Measurements from ENCODE around the gene SHISAL1.
"Not testable (repeated sequence)": the region's sequence is repeated elsewhere in the genome, so short reads cannot be mapped to it uniquely, and the experiment has no call there.

Gene SHISAL1

DNA sequence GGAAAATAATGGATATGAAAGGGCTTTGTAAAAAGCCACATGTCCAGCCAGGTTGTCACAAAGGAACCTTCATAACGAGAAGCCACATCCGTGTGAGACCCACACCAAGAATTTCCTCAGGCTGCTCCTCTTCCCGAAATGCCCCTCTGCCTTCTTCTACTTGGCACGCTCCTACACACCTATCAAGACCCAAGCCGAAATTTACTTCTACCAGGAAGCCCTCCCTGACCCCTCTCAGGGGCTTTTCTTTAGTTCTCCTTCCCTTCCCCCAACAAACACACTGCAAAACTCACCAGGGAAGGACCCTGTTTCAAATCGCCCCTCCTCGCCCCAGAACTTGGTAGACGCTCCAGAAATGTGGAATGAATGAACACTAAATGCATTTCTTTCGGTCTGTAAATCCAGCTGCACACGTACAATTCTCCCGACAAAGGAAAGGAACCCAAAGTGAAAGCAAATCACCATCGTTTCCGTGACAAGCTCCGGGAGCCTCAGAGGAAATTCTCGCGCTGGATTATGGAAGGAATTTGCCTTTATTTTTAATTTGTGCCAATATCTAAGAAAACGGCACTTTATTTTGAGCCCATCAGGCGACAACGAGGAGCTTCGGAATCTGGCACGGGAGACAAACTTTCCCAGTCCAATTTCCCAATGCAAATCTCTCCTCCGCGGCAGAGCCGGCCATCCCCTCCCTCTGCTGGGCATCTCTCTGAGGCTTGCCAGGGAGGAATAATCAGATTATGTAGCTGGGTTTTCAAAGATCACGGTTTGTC is 13.2 kb upstream of the SHISAL1 start:
- DNase-seq: no peak

DNA sequence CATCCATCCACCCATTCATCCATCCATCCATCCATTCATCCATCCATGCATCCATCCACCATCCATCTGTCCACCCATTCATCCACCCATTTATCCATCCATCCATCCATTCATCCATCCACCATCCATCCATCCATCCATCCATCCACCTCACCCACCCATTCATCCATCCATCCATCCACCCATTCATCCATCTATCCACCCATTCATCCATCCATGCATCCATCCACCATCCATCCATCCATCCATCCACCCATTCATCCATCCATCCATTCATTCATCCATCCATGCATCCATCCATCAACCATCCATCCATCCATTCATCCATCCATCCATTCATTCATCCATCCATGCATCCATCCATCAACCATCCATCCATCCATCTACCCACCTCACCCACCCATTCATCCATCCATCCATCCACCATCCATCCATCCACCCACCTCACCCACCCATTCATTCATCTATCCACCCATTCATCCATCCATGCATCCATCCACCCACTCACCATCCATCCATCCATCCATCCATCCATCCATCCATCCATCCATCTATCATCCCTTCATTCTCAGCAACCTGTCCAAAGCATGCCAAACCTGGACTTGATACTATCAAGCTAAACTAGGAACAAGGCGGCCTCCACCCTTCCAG is 10.5 kb upstream of the SHISAL1 start:
- DNase-seq: not testable (repeated sequence)

DNA sequence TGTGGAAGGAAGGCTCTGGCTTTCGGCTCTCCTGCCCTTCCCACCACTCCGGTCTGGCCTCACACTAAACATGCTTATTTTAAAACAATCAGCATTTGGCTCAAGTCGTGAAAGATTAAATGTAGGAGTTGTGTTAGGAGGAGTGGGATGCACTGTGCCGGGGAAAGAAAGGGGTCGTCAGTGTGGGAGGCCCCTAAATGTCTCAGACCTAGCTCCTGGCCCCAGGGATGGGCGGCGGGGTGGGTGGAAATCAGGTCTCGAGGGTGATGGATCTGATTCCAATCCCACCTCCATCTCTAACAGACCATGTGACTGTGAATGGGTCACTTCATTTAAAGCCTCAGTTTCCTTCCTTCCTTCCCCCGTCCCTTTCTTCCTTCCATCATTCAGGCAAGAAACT is 6.9 kb upstream of the SHISAL1 start:
- no peak for DNase-seq

DNA sequence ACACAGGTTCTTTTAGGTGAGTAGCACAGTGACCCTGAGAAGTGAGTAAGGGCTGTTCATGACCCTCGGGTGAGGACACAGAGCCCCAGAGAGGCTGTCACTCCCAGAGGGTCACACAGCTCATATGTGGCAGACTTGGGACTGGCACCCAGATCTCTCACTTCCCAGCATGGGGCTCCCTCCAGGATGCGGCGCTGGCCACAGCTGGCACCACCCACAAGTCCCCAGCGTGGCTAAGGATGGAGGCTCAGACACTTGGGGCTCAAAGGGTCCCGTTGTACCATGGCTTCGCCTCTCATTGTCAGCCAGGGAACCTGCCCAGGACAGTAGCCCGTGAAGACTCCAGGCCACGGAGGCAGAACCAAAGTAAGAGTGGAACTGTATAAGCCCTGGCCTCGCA is 6.0 kb upstream of the SHISAL1 start:
- DNase-seq: no peak

DNA sequence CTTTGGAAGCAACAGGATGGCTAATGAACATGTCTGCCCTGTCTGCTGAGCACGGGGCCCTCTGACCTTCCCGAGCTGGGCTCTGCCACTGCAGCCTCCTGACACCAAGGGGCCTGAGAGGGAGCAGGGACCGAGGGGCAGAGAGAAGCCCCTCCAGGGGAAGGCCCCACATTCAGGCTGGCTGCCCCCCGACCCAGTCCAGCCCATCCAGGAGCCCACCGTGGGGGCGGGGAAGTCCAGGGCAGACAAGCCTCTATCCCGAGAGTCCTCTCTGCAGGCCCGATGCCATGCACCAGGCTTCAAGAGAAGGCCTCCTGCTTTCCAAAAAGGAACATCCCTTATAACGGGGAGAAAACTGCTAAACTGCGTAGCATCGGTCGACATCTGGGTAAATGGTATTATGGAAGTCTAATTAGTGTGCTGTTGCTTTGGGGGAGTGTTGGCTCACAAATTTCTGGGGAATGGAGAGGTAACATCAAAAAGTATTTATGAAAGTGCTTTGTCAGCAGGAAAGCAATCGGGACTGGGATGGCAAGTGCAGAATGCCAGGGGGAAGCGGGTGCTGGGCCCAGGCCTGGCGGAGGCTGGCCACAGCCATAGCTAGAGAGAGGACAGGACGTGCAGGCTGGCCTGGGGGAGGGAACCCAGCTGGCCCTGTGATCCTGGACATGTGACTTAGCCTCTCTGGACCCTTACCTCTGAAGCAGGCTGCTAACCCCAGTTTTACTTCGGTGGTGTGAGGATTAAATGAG is 5.3 kb upstream of the SHISAL1 start:
- DNase-seq: no peak

DNA sequence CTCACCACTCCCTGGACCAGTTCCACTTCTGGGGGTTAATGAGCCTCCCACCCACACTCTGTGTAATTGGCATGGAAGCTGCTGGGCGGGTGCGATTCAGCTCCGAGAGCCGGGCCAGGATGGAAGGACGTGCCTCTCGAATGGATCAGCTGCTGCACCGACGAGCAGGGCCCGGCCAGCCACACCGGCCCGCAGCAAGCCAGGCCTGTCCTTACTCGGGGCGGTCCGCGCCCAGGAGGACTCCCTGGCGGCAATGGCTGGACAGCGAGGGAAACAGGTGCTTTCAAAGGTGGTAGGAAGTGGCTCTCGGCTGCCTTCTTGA is 4.3 kb upstream of the SHISAL1 start:
- no peak for DNase-seq

DNA sequence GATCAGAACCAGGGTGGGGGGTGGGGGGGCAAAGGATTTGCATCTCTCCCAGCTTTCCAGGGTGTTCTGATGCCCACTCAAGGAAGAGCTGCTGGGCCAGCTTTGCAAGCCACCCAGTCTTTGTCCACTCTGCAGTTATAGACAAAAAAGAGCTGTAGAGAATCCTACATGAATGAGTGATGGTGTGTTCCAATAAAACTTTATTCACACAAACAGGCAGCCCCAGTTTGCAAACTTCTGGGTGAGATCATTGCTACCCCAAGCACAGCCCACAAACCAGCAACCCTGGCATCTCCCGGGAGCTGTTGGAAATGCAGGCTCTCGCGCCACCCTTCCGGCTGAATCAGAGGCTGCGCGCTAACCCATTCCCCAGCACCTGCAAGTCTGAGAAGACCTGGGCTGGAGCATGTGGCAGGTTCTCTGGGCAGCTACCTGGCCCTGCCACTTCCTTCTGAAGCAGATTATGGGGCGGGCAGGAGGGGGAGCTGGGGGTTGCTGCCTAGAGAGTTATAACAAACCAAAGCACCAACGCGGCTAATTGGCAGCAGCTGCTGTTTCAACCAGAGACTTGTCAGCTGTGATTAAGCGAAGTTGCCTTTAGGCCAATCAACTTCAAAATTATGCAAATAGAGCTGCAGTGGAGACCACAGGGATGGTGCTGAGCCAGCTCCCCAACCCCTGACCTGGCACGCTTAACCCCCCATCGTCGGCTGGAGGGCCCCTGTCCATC is 3.8 kb upstream of the SHISAL1 start:
- no peak for DNase-seq

DNA sequence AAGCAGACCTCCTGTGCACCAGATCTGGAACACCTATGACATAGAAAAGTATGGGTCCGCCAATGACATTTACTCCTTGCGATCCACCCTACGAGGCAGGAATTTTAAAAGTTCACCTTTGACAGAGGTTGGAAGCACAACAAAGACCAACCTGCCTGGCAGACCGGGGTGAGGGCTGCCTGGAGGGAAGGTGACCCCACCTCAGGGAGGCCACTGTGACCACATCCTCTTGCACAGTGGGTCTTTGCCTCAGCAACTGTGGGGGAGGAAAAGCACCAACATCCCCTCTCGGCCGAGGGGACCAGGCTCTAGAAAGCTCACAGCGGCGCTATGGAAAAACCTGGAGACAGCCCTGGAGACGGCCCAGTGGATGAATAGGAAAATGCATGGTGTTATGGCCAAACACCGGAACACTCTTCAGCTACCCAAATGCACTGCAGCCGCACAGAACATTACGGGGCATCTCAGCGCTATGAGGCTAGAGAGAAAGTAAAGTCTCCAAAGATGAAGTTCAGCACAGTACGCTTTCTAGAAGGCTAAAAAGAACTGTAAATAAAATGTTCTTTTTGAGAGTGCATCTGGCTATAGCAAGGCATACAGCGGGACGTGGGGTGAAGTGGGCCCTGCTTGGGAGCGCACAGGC is 1.8 kb upstream of the SHISAL1 start:
- no peak for DNase-seq

DNA sequence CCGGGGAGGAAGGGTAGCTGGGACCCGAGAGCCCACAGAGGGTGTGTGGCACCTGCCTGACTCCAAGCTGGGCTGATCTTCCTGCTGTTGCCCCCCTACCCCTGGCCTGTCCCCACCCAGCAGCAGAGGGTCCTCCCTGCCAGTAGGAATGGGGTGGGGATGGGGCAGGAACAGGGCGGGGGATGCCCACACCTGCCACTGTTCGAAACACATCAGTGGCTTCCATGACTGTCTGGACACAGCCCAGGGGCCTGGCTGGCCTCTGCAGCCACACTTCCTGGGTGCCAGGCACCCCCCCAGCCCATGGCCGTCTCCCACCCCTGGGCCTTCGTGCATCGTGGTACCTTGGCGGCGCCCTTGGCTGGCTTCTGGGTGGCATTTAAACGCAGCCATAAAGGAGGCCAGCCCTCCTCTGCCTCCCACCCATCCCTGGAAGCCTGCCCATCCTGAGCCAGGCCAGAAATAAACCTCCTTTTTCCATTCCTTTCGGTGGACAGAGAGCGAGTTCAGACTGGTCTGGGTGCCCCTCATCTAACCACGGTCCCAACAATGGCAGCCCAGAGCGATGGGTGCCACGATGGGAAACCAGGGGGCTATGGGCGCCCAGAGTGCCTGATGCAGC is 745 bp upstream of the SHISAL1 start:
- DNase-seq: no peak

DNA sequence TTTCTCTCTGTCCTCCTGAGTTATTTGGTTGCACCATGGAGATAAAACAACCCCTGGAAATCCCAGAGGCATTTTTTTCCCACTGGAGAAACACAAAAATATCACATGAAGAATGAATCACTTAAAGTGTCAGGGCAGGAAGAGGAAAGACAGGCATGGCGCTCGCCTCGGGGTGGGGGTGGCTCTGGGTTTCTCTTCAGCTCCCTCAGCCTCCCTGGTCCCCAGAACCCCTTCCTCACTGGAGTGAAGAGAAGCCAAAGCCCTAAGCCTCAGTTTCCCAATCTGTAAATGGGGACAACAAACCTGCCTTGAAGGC is 938 bp downstream of the SHISAL1 start:
- no peak for DNase-seq

DNA sequence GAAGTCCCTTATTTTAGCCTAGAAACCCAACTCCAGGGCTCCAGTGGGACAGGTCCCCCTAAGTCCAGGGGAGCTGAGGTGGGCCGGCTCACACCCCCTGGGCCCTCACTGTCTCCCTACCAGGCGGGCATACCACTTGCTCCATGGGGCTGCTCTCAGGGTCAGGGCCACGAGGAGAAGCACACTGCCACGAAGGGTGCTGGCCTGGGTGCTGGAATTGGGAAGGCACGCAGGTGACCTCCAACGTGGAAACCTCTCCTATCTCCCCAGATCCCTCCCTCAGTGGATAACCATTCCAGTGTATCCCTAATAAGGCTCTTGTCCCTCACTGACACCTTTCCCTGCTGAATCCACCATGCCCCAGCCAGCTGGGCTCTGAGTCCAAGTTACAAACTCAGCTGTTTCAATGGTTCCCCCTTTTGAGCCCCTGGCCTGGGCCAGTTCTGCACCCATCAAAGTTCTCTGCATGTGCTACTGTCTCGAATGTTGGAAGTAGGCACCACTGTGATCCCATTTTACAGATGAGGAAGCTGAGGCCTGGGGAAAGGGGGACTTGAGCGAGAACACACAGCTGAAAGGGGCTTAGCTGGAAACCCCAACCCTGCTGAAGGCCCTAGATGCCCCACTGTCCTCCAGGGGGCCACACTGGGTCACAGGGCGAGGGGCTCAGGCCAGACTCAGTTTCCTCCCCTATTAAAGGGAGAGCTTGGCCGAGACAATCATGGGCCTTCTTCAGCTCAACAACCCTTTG is 1.5 kb downstream of the SHISAL1 start:
- no peak for DNase-seq

DNA sequence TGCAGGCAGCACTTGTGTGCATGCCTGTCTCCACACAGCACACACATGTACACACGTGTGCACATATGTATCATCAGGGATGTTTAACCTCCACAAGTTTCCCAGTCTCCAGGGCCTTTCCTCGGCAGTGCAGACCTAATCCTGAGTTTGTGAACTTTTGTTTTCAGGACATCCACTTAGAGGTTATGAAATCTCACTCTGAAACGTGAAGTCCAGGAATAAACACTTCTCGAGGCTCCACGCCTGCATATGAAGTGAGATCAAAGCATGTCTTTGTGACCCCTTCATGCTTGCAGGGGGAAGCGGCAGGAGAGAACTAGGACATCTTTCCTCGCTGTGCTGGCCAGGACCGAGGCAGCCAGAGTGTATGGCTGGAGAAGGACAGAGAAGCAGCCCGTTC is 3.1 kb downstream of the SHISAL1 start:
- DNase-seq: no peak

DNA sequence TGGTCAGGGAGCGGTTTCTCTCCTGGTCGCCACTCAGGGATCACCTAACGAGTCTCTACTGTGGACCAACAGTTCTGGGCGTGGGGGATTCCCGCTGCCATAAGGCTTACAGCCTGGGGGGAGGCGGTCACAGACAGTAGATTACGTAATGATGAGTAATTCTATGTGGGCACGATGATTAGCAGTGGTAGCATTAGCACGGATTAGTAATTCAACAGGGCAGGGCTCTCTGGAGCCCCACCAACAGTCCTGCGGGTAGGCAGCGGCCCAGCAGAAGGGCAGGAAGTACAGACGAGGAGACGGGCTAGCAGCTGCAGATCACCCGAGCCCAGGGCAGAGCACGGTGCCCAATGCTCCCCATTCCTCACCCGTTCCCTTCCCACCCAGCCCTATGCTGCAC is 3.6 kb downstream of the SHISAL1 start:
- no peak for DNase-seq

DNA sequence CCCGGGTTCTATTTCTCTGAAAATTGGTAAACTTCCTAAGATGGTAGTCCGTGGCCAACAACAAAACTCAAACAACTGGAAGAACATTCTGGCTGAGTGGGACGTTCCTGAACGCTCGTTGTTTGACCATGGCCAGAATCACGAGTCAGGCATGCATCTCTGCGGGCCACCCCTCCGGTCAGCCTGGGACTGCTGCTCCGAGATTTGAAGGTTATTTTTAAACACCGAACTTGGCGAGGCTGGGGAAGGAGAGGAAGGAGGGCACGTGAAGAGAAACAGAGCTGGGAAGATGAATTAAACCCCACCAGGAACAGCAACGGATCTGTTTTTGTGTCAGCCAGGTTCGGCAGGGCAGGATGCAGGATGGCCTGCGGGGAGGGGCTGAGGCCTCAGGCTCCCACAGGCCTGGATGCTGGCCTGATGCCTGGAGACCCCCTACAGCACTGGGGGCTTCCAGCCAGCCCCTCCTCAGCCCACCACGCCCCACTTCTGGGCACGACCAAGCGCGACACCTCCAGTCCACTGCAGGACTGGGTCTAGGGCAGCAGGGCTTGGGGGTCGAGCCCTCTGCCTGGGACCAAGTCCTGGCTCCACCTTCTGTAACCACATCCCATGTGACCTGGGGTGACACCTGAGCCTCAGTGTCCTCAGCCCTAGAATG is 5.1 kb downstream of the SHISAL1 start:
- DNase-seq: no peak

DNA sequence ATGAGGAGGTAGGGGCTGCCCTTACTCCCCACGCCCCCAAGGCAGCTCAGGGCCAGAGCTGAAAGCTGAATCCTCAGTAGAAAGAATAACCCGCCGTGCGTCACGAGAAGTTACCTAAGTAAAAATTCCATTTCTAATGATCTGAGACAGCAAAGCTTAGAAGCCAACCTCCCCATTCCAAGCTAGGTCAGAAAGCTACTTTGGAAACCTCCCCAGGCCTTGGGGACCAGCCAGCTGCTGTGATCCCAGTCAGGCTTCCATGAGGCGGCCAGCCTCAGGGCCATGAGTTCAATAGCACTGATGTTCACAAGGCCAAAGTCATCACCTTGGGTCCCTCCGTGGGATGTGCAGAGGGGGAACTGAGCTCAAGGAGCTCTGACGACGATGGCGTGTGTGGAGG is 6.9 kb downstream of the SHISAL1 start:
- DNase-seq: no peak

DNA sequence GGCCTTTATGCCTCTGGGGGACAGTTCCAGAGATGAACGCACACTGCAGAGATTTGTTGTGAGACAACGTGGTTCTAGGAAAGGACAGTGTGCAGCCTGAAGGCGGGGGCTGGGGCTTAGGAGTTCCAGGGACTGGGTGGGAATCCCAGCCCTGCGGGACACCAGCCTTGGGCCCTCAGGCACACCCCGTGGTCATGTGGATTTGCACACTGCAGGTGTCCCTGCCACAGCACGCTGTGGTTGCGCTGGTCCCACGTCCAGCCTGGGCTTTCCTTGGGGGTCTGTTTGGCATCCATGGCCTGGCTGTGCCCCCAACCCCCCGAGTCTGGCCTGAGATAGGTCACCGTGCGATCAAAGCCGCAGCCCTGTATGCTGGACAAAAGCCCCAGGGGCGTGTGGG is 7.3 kb downstream of the SHISAL1 start:
- no peak for DNase-seq

DNA sequence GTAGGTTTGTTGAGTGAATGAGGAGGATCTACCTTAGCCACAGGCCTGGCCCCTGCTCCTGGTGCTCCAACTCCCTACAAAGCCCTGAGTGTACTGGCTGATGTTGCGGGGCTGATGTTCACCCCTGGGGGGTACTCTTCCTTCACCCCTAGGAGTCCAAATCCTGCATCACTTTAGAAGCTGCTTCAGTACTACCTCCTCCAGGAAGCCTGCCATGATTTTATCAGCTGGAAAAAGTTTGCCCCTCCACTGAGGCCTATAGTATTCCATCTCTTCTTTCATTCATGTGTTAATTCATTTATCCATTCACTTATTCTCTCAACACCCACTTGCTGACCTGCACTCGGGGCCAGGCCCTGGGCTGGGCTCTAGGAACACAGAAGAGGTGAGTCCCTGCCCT is 7.8 kb downstream of the SHISAL1 start:
- no peak for DNase-seq

DNA sequence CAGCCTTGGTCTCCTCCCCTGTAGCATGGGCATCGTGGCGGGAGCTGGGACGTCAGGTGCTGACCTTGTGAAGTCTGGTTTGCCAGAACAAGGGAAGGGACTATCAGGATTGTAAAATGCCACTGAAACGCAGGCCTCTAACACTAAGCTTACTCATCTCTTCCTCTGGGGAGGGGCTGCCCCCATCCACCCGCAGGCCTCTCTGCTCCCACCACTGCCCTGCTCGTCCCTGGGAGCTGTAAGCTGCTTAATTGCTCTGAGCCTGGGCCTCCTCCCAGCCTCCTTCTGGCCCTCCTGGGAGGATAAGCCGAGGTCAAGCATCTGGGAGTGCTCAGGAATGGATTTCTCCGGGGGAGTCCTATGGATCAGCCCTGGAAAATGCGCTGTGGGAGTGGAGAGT is 8.4 kb downstream of the SHISAL1 start:
- no peak for DNase-seq

DNA sequence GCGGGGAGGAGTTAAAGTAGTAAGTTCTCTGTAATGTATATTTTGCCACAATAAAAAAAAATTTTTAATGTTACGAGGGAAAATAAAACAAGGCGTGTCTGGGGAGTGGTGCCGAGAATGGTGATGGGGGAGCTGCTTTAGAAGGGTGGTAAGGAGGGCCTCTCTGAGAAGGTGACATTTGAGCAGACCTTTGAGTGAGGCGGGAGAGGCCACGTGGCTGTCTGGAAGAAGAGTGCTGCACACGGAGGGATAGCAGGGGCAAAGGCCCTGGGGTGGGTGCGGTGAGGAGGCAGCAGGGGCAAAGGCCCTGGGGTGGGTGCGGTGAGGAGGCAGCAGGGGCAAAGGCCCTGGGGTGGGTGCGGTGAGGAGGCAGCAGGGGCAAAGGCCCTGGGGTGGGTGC is 10.4 kb downstream of the SHISAL1 start:
- DNase-seq: not testable (repeated sequence)

DNA sequence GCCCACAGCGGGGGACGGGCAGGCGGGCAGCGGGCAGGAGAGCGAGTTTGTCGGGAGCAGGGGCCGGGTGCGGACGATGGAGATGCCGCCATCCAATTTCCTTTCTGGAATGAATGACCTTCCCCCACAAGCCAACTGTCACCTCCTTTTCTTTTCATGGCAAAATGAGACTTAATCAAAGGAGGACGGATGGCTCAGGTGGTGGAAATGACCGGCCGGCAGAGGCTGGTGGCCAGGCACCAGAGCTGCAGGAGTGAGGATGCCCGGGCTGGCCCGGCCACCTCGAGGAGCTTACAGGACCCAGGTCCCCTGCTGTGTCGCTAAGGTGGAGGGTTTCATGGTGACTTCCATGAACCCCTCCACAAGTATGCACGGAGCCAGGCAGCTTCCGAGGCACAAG is 11.7 kb downstream of the SHISAL1 start:
- no peak for DNase-seq

DNA sequence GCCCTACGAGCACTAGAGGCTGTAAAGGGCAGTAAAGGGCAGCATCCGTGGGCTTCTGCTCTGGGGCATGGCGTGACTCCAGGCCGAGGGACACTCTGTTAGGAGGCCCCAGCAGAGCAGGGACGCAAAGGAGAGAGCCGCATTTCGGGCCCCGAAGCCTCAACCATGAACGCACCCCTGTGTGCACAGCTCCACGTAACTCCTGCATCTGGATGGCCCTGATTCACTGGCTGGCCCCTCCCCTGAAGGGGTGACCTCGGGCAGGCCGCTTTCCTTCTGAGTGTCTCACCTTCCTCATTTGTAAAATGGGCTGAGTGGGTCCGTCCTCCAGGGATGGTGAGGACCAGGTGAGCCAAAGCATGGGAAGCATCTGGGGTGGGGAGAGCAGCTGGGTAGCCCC is 13.6 kb downstream of the SHISAL1 start:
- DNase-seq: no peak
